Measurements from ENCODE around the gene NDUFB10. TPM values are rescaled to one million over a fixed set of nuclear protein-coding genes. Genes with fewer than 3 reads are reported as not detected.

Gene NDUFB10
- total RNA-seq, 4 donors from 2014 or later, result 157 to 196 (median 174) TPM

DNA sequence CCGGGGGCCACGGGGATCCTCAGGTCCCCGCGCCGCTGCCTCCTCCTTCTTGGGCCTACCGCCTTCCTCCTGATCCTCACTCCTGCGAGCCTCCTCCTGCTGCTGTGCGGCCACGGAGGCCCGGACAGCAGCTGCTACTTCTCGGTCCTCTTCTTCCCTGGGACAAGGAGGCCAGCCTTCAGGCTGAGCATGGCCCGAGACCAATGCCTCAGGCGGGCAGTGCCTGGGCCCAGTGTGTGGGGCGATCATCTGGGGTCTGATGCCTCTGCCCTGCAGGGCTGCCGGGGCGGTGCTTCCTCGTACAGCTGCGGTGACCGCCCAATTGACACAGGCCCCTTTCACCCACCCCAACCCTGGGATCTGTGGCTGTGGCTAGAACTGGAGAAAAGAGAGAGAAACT is 41.7 kb downstream of the NDUFB10 start:
- DNase-seq (ENCODE audit: low spot score in 2 of 2), result no peak
- 93% methylated on average over 6 of the region's 19 CpGs for WGBS
- no peak overlapping the region for H3K27ac ChIP-seq
- peaks cover 67% of the 10 kb centered on the region for H3K36me3 ChIP-seq
- H3K4me3 ChIP-seq, result no peak overlapping the region
- TF ChIP-seq EP300 (IDR thresholded peaks at IDR 0.05) (no peak), POLR2A (IDR thresholded peaks at IDR 0.05) (no peak), POLR2AphosphoS5 (IDR thresholded peaks at IDR 0.05) (no peak)
- TF ChIP-seq, protein P1, sequence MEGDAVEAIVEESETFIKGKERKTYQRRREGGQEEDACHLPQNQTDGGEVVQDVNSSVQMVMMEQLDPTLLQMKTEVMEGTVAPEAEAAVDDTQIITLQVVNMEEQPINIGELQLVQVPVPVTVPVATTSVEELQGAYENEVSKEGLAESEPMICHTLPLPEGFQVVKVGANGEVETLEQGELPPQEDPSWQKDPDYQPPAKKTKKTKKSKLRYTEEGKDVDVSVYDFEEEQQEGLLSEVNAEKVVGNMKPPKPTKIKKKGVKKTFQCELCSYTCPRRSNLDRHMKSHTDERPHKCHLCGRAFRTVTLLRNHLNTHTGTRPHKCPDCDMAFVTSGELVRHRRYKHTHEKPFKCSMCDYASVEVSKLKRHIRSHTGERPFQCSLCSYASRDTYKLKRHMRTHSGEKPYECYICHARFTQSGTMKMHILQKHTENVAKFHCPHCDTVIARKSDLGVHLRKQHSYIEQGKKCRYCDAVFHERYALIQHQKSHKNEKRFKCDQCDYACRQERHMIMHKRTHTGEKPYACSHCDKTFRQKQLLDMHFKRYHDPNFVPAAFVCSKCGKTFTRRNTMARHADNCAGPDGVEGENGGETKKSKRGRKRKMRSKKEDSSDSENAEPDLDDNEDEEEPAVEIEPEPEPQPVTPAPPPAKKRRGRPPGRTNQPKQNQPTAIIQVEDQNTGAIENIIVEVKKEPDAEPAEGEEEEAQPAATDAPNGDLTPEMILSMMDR (IDR thresholded peaks at IDR 0.05), result no peak
- H3K9me3 ChIP-seq, result no peaks in the 10 kb centered on the region
- peaks cover 42% of the 10 kb centered on the region for H3K4me1 ChIP-seq
- H3K27me3 ChIP-seq, result no peaks in the 10 kb centered on the region

DNA sequence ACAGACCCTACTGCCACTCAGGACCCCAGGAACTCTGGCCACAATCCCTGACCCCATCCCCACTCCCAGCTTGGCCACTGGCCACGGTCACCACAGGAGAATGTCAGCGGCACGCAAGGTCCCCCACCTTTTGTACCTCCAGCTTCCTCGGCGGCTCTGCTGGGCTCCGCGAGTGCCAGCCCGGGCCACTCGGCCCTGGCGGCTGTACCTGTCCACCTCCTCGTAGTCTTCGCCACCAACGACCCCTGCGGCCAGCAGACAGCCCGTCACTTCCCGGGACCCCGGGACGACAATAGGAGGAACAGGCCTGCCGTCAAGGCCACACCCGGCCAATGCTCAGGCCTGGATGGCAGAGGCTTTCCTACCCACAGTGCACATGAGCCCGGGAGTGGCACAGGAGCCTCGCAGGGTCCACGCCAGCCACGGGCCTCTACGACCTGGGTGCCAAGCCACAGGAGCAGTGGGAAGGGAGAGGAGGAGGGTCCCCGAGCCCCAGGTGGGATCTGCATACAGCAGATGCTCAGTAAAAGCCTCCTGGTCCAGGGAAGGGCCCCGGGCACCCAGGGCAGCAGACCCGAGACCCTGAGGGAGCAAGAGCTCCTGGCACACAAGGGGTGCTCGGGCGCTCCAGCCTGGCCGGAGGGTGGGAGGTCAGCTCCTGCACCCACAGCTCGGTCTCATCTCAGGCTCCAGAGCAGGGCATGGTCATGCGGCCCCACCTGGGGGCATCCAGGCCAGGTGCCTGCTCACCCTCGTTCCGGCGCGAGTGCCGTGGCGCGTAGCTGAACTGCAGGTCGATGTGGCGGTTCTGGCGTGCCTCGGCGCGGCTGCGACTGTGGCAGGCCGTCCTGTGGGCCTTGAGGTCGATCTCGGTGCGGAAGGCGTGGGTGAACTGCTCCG is 42.4 kb downstream of the NDUFB10 start:
- TF ChIP-seq POLR2AphosphoS5 (IDR thresholded peaks at IDR 0.05) (no peak), EP300 (IDR thresholded peaks at IDR 0.05) (no peak), POLR2A (IDR thresholded peaks at IDR 0.05) (no peak)
- TF ChIP-seq, protein P1 (IDR thresholded peaks at IDR 0.05), result no peak
- no peak for DNase-seq (ENCODE audit: low spot score in 2 of 2)
- H3K9me3 ChIP-seq, result no peaks in the 10 kb centered on the region
- peaks cover 49% of the 10 kb centered on the region for H3K4me1 ChIP-seq
- H3K36me3 ChIP-seq, result peaks cover 67% of the 10 kb centered on the region
- H3K27me3 ChIP-seq, result no peaks in the 10 kb centered on the region
- no peak overlapping the region for H3K4me3 ChIP-seq
- WGBS, result 93% methylated on average over 33 of the region's 53 CpGs
- H3K27ac ChIP-seq, result no peak overlapping the region

DNA sequence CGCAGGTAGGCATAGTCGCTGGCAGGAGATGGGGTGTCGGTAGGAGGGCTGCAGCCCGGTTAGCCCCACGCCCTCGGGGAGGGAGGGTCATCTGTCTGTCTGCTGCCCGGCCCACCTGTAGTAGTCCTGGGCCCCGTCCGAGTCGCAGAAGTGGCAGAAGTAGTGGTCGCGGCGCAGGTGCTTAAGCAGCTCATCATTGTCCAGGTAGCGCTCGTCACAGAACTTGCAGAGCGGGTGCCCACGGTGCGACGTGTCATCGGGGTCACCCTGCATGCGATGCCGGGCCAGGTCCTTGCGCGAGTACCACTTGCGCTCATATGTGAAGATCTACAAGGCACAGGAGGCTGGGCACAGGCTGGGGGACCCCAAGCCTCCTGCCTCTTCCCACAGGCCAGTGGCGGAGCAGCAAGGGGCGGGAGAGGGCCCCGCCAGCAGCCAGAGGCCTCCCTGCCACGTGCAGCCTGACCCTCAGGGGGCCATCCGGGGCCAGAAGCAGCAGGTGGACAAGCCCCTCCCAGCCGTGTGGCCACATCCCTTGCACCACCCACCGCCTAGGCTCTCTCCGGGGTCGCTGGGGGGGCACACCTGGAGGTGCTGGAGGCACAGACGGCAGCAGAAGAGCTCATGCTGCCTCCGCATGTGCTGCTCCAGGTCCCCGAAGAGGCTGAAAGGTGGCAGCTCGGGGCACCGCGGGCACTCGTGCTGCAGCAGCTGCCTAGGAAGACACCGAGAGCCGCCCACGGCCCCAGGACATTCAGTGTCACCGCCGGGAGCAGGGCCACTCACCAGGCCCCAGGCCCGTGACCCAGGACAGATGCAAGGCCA is 43.3 kb downstream of the NDUFB10 start:
- WGBS, result 91% methylated on average over 16 of the region's 47 CpGs
- H3K36me3 ChIP-seq, result peaks cover 59% of the 10 kb centered on the region
- peaks cover 51% of the 10 kb centered on the region for H3K4me1 ChIP-seq

DNA sequence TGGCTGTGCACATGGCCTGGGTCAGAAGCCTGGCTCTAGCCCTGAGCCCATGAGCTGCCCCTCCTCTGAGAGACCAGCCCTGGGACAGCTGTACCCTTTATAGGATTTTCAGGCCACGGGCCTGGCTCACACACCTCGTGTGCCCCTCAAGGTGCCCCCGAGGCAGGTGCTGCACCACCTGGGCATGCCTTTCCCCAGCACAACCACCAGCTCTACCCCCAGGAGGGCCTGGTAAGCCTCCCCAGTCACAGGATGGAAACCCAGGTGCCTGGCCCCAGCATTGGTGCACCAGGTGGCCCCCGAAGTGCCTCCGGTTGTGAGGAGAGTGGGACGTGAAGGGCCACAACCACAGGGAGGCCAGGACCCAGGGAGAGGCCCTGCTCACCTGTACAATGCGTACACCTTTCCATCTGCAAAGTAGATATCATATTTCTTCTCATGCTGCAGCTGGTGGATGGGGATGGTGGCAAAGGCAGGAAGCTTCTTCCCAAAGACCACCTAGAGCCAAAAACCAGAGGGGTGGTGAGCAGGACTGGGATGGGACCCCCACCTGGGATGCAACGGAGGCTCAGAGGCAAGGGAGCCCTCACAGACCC is 44.0 kb downstream of the NDUFB10 start:
- Histone ChIP-seq H3K36me3 (peaks cover 52% of the 10 kb centered on the region), H3K9me3 (no peaks in the 10 kb centered on the region), H3K27ac (no peak overlapping the region), H3K27me3 (no peaks in the 10 kb centered on the region), H3K4me1 (peaks cover 53% of the 10 kb centered on the region), H3K4me3 (no peak overlapping the region)
- WGBS, result 85% methylated on average over 7 of the region's 8 CpGs
- no peak for TF ChIP-seq EP300 (IDR thresholded peaks at IDR 0.05)
- no peak for TF ChIP-seq POLR2A (IDR thresholded peaks at IDR 0.05)
- TF ChIP-seq POLR2AphosphoS5 (IDR thresholded peaks at IDR 0.05), result no peak
- TF ChIP-seq, protein P1 (IDR thresholded peaks at IDR 0.05), result no peak
- DNase-seq (ENCODE audit: low spot score in 2 of 2), result no peak

More for the DNA sequence above, 43.3 kb downstream of the NDUFB10 start:
- no peak for TF ChIP-seq POLR2AphosphoS5 (IDR thresholded peaks at IDR 0.05)
- no peak for TF ChIP-seq EP300 (IDR thresholded peaks at IDR 0.05)
- TF ChIP-seq POLR2A (IDR thresholded peaks at IDR 0.05), result no peak
- TF ChIP-seq, protein P1 (IDR thresholded peaks at IDR 0.05), result no peak
- Histone ChIP-seq H3K27ac (no peak overlapping the region), H3K9me3 (no peaks in the 10 kb centered on the region), H3K27me3 (no peaks in the 10 kb centered on the region), H3K4me3 (no peak overlapping the region)
- DNase-seq (ENCODE audit: low spot score in 2 of 2), result no peak
